Measurements from ENCODE around the gene RPS10.

DNA sequence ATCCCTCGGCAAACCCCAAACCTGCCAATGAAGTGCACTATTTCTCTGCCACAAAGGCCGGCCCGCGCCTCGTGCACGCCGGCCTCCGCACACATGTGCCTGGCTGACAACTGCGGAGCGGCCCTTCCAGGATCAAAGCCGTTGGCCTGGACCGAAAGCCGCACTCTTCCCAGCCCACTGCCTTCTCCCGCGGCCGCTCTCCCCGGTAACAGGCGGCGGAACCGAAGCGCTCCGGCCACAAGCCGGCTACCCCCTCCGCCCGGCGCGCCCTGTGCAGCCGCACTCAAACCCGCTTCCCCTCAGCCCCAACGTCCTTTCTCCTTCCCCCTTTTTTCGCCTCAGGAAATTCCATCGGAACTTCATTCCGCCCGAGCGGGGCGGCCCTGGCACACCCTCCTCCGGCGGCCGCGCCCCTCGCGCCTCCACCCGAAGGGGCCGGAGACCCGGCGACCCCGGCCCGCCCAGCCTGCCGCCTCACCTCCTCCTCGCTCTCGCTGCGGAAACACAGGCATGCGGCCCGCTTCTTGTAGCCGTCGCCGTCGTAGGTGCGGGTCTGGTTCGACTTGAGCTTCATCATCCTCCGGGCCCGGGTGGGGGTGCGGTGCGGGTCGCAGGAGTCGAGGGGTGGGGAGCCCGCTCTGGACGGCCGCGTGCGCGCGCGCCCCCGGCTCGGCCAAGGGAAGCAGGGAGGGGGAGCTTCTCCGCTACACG is 33.9 kb downstream of the RPS10 start:
- TF ChIP-seq OSR1 (CRISPR knock-in tag; IDR thresholded peaks at IDR 0.05), result no peak
- TF ChIP-seq ZFP30 (CRISPR knock-in tag; IDR thresholded peaks at IDR 0.05), result no peak
- TF ChIP-seq PATZ1 (CRISPR knock-in tag; IDR thresholded peaks at IDR 0.05; ENCODE audit: borderline replicate concordance), result no peak
- TF ChIP-seq BACH2 (CRISPR knock-in tag; IDR thresholded peaks at IDR 0.05; ENCODE audit: borderline replicate concordance), result no peak
- no peak for TF ChIP-seq GLIS3 (CRISPR knock-in tag; IDR thresholded peaks at IDR 0.05)
- TF ChIP-seq, protein P1, sequence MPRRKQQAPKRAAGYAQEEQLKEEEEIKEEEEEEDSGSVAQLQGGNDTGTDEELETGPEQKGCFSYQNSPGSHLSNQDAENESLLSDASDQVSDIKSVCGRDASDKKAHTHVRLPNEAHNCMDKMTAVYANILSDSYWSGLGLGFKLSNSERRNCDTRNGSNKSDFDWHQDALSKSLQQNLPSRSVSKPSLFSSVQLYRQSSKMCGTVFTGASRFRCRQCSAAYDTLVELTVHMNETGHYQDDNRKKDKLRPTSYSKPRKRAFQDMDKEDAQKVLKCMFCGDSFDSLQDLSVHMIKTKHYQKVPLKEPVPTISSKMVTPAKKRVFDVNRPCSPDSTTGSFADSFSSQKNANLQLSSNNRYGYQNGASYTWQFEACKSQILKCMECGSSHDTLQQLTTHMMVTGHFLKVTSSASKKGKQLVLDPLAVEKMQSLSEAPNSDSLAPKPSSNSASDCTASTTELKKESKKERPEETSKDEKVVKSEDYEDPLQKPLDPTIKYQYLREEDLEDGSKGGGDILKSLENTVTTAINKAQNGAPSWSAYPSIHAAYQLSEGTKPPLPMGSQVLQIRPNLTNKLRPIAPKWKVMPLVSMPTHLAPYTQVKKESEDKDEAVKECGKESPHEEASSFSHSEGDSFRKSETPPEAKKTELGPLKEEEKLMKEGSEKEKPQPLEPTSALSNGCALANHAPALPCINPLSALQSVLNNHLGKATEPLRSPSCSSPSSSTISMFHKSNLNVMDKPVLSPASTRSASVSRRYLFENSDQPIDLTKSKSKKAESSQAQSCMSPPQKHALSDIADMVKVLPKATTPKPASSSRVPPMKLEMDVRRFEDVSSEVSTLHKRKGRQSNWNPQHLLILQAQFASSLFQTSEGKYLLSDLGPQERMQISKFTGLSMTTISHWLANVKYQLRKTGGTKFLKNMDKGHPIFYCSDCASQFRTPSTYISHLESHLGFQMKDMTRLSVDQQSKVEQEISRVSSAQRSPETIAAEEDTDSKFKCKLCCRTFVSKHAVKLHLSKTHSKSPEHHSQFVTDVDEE (CRISPR knock-in tag; IDR thresholded peaks at IDR 0.05), result 0 out of 2 replicates have a peak, but pooled peaks have one; percentile 33
- TF ChIP-seq ZC3H10 (CRISPR knock-in tag; IDR thresholded peaks at IDR 0.05), result no peak
- 0 out of 2 replicates have a peak, but pooled peaks have one; percentile 28 for TF ChIP-seq CSDC2 (CRISPR knock-in tag; IDR thresholded peaks at IDR 0.05)
- TF ChIP-seq PPARA (CRISPR knock-in tag; IDR thresholded peaks at IDR 0.05; ENCODE audit: borderline replicate concordance), result no peak
- TF ChIP-seq ZNF8 (CRISPR knock-in tag; IDR thresholded peaks at IDR 0.05), result no peak
- TF ChIP-seq ESRRG (CRISPR knock-in tag; IDR thresholded peaks at IDR 0.05), result no peak
- no peak for TF ChIP-seq RARB (CRISPR knock-in tag; IDR thresholded peaks at IDR 0.05)
- no peak for TF ChIP-seq ZFP3 (CRISPR knock-in tag; IDR thresholded peaks at IDR 0.05)
- TF ChIP-seq, protein P2, sequence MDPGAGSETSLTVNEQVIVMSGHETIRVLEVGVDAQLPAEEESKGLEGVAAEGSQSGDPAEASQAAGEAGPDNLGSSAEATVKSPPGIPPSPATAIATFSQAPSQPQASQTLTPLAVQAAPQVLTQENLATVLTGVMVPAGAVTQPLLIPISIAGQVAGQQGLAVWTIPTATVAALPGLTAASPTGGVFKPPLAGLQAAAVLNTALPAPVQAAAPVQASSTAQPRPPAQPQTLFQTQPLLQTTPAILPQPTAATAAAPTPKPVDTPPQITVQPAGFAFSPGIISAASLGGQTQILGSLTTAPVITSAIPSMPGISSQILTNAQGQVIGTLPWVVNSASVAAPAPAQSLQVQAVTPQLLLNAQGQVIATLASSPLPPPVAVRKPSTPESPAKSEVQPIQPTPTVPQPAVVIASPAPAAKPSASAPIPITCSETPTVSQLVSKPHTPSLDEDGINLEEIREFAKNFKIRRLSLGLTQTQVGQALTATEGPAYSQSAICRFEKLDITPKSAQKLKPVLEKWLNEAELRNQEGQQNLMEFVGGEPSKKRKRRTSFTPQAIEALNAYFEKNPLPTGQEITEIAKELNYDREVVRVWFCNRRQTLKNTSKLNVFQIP (CRISPR knock-in tag; IDR thresholded peaks at IDR 0.05; ENCODE audit: borderline replicate concordance, low read depth), result no peak

All from SK-N-SH treated with all-trans-retinoic acid at 6 μM for 48 hours (cell line).